ENCODE measurements around the gene HAGH.

The HAGH gene

GRCh38 chr16:1831186-1832075, 4.8 kb upstream of the HAGH start:
- DNase-seq, result no peak

DNA sequence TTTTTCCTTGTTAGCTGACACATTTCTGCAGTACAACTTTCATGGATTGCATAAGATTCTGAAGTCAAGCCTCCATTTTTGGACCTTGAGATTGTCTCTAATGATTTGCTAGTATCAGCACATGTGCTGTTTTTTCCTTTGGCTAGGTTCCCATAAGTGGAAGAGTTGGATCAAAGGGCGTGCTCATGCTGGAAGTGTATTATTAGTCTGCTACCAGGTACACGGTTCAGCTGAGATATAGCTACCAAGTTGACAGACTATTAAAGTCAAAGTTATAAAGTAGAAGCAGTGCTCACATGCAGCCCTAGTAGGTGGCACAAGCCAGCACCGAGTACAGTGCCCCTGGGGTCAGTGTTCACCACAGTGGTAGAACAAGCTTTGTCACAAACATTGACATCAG, 3.6 kb upstream of the HAGH start:
- DNase-seq, result no peak

DNA sequence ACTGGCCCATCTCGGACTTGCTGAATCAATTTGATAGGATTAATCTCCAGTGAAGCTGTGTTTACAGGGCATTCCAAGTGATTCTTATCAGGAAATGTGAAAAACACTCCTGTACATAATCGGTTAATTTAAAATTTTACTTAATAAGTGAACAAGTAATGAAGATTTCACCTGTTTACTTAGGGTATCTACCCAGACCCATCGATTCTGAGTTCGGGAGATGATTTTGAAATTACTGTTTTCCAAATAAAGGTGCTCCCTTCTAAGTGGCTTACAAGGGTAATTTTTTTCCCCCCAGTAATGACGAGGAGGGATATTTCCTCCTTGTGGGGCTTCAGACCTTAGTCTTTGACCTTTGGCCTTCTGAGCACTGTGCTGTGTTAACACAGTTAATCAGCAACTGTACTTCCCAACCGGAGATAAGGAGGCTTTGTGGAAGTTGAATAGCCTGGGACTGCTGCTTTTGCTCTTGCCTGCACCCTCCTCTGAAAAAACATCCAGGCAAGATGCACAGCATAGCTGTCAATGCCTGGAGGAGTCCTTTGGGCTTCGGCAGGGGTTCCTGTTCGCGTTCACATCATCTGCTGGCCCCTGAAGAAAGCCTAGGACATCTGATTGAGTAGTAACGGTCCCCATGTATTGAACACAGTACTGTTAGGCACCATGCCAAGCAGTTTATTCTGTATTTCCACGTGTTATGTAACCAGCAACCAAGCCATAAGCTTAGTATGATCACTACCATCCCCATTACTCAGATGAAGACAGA, 2.2 kb upstream of the HAGH start:
- no peak for DNase-seq

DNA sequence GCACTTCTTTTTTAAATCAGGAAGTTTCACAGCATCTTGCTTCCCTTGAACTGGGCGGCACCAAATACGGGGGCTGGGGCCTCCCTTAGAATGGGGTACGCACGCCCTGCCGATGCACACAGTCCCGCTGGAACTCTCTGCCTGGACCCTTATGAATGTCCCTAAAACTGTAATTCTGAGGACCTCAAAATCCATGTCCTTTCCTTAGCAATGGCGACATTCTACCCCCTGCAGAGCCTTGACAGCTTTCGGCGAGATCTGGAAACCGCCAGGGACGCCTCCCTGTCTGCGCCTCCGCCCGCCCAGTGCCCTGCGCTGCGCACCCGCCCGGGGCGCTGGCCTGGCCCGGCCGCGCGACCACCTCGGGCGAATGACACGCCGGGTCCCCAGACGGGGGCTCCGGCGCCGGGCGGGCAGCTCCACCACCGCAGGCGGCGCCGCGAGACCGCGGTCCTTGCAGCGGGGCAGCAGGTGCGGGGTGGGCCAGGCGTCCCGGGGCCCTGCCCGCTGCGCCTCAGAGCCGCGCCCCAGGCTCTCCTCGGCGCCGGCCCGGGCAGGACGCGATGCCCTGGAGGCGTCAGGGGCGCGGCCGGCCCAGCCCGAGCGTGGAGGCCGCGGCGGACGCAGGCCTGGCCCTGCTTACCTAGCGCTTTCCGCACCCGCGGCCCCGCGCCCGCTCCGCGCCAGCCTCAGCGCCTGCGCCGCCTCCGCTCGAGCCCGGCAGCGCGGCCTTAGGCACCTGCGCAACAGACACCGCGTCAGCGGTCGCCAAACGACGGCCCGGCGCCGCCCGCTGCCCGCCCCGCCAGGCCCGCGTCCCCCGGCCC, 548 bp downstream of the HAGH start:
- DNase-seq, result no peak

DNA sequence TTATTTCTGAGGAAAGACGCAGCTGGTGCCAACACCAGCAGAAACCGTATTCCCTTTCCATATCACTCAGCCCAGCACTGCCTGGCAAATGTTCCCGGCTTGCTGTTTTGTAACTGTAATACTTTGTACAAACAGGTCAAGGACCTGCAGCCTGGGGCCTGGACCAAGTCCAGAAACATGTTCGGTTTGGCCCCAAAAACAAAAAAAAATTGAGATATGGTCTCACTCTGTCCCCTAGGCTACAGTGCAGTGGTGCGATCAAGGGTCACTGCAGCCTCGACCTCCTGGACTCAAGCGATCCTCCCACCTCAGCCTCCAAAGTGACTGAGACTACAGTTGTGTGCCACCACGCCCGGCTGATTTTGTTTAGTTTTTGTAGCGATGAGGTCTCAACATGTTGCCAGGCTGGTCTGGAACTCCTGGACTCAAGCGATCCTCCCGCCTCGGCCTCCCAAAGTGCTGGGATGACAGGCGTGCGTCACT, 1.2 kb downstream of the HAGH start:
- no peak for DNase-seq

DNA sequence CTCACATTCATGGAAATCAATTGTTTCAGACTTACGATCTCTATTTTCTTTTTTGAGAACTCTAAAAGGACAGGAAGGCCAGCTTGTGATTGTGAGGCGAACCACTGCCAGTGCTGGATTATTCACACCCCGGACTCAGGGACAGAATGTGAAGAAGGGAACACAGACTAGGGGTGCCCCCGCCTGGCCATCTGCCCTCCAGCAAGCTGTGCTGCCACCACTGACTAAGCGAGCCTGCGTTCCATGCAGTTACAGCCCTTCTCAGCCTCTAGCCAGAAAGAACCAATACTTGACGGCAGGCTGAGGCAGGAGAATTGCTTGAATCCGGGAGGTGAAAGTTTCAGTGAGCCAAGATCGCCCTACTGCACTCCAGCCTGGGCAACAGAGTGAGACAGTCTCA, 2.8 kb downstream of the HAGH start:
- DNase-seq, result no peak

DNA sequence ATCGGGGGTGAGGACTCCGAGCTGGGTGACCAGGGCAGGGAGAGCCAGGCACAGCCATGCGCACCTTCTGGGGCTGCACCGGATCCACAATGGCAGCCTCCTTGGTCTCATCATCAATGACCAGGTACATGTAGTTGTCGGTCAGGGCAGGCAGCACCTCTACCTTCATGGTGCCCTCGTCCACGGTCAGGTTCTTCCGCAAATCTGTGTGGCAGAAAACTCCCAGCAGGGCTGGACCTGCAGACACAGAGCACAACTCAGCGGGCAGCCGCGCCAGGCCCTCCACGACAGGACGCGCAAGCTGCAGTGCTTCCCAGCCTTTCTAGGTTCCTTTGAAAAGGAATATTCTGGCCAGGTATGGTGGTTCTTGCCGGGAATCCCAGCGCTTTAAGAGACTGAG, 3.8 kb downstream of the HAGH start:
- DNase-seq, result no peak

DNA sequence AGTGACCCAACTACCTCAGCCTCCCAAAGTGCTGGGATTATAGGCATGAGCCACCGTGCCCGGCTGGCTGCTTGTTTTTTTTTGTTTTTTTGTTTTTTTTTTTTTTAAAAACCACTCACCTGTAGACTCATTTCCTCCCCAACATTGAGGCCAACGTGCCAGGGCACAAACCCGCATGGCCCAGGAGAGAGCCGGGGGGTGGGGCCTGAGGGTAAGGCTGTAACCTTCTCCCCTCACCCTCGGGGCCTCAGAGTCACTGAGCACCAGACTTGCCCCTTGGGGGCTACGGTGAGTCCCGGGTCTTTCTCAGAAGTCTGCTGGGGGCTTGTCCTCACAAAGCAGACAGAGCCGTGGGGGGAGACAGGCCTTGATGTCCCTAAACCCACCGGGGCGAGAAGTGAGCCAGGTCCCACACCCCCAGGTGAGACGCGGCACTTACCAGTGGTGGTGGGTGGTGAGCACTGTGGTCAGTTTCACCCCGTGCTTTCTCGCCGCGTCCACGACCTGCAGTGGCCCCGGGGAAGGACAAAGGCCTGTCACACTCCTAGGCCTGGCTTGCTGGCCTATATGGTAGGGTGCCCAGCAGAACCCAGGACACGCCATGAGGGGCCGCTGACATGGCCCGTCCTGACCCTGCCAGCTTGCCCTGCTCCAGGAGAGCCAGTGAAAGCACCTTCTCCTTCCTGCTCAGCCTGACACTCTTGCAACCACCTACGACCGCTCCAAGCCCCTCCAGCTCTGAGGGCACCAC, 4.6 kb downstream of the HAGH start:
- DNase-seq, result no peak

DNA sequence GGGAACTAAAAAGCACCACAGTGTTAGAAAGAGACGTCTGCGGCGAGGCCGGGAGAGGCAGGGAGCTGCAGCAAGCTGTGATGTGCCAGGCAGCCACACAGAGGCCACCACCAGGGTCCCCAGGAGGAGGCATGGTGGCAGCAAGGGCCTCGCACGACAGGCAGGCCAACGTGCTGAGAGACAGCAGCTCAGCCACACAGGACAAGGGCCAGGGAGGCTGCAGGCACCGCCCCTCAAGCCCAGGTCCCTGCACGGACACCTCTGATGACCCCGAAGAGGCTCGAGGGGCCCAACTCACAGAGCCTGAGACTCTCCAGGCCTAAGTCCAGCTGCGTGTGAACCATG, 5.7 kb downstream of the HAGH start:
- no peak for DNase-seq

DNA sequence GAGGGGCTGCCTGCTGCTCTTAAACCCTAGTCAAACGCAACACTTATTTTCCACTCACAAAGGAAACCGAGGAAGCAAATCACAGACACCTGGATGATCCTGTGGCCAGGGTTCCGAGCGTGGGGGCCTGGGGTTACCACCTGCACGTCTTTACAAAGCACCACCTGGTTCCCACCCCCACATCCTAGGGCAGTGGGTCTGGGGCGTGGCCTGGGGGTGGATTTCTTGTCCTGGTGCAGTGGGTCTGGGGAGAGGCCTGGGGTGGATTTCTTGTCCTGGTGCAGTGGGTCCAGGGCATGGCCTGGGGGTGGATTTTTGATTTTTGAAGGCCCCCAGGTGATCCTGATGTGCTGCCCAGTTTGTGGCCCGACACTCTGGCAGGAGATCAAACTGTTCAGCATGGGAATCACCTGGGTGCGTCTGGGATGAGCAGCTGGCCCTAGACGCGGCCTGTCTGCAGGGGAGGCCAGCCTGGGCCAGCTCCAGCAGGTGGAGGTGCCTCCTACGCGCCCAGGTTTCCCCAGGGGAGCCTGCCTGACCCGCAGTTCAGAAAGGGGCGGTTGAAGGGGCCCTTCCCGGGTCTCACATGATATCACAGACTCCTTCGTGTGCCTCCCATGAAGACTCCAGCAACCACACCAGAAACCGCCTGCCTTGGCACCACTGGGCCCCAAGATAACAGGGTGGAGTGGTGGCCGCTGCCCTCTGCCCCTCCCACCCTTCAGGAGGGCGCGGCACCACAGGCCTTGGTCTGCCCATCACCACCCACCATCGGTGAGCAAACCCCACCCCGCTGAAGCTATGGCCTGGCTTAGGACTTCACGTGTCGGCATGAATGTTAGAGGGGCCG, 6.3 kb downstream of the HAGH start:
- no peak for DNase-seq

DNA sequence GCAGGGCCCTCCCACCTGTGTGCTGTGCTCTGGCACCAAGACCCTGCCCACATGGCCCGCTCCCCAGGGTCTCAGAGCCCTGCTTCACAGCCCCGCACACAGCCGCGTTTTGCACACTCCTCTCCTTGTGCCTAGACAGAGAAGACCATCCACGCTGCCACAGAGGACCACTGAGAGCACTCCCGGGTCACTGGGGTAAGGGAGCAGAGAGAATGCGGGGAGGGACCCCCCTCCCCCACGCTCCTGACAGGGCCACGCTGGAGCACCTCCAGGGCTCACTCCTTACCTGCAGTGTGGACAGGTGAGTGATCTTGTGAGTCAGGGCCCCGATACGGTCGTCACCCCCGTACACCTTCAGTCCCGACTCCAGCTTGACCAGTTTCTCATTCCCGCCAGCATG, 7.0 kb downstream of the HAGH start:
- DNase-seq, result no peak

DNA sequence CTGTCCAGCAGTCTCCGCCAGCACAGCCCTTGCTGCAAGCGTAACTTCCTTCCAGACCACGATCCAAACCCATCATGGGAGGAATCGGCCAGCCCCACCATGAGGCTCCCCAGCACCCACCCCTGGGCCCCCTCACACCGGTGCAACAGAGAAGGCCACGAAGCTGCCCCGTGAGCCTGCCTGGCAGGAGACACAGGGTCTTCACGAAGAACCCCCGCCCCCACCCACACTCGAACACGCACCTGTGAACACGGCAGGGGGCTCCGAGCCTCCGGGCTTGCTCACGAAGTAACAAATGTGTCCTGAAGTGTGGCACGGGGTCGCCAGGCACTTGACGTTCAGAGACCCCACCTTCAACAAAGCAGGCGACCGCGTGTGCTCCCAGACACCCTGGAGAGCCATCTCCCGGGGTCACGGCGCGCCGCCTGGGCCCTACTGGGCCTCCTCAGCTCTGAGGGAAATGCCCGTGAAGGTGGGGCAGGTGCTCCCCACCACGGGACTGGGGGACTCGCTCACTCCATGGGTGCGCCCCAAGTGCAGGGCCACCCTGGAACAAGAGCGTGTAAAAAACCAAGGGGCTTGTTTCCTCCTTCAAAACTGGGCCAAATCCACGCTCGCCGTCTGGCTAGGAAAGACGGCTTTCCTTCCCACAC, 7.6 kb downstream of the HAGH start:
- no peak for DNase-seq

GRCh38 chr16:1818204-1818872, 8.3 kb downstream of the HAGH start:
- DNase-seq, result no peak

DNA sequence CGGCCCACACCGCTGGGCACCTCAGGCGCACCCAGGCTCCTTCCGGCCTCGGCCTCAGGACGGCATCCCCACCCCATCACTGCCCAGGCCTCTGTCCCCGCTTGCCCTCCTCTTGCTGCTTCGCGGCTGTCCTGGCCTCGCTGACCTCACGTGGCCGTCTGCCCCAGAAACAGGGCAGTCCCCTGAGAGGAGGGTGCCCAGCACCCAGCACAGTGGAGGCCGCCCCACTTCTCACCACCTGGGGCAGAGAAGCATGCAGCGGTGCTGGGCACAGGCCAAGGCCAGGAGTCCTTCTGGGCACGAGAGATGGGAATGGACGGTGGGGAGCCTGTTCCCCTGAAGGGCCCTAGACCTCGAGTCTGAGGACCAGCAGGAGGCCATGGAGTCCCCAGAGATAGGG, 8.9 kb downstream of the HAGH start:
- DNase-seq, result no peak

- DNase-seq, result no peak
Measured at GRCh38 chr16:1817276-1817589, 9.4 kb downstream of the HAGH start.

DNA sequence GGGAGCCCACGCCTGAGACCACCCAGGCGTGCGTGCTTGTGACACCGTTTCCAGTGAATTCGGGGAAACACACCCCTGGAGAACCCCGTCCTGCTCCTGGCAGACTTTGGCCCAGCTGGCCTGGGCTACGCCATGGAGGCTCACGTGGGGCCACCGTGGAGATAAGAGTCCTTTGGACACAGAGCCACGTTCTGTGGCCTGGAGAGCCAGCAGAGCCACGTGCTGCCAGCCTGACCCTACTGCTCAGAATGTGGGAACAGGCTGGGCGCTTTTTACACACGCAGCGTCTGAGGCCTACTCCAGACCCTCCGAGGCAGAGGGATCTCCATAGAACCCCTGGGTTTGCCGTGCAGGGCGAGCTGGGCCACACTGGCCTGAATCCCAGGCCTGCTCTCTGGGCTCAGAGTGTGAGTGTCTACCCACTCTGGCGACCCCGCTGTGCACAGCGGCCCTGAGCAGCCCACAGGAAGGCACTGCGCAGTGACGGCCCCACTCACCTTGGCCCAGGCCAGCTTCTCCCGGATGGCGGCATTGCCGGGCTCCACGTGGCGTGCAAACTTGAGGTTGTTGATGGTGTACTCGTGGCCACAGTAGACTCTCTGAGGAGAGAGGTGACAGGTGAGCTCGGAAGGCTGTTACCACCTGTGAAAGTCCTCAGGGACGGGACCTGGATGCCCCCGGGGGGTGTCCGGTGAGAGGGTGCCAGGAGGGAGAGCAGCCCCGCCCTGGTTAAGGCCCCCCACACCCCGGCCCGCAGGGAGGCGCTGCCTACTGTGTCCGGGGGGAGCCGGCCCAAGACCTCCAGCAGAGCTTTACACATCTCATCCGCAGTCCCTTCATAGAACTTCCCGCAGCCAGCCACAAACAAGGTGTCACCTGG, 10.0 kb downstream of the HAGH start:
- no peak for DNase-seq

DNA sequence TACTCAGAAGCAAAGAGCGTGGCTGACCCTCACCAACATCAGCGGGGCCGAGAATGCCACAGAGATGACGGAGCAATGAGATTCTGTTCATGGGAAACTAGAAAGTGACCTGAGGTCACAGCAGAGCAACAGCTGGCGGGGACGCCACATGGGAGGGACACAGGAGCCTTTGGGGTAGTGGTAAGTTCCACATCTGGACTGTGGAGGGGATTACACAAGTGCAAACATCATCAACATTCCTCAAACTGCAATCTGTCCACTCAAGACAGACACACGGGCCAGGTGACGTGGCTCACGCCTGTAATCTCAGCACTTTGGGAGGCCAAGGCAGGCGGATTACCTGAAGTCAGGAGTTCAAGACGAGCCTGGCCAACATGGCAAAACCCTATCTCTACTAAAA, 11.2 kb downstream of the HAGH start:
- no peak for DNase-seq

DNA sequence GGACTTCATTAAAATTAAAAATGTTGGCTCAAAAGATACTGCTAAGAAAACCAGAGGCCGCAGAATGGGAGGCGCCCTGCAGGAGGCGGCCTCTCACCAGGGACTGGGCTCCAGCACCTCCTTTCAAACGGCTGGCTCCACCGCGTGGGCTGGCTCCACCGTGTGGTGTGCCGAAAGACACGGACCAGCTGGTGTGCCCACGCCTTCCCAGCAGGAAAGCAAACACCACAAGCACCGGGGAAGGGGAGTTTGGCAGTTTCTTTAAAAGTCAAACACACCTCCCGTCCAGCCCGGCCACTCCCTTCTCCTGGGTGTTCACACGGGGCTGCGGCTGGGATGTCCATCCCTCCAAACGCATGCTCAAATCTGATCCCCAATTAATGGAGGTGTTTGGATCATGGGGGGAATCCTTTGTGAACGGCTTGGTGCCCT, 13.9 kb downstream of the HAGH start:
- DNase-seq, result no peak

DNA sequence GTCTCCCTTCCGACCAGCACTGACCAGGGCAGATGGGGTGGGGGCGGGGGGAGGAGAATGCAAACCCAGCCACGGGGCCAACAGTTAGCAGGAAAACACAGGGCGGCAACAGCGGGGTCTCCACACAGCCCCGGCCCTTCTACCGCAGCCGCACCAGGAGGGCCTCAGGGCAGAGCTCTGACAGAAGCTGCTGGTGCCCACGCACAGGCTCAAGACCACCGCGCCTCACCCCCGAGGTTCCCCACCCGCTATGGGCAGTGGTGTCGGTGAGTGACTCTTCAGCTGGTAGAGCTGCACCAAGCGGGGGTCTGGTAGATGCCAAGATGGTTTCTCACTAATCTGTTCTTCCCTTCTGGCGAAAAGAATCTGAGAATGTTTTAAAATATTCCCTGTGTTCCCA, 16.1 kb downstream of the HAGH start:
- DNase-seq, result no peak

GRCh38 chr16:1810106-1810505, 16.5 kb downstream of the HAGH start:
- DNase-seq, result no peak
